22Rv1 (cell line): ENCODE data around the gene NOTCH2.
"Not testable (repeated sequence)": the region's sequence is repeated elsewhere in the genome, so short reads cannot be mapped to it uniquely, and the experiment has no call there.

Experiments used
- H3K27ac ChIP-seq: fragments of 450-650 bp; 2 replicates; pipeline ENCODE4 v1.5.1; 2017
- ZFX ChIP-seq: fragments of 450-650 bp; IDR thresholded peaks from 2 replicates; pipeline ENCODE4 v1.6.1; 2017; ENCODE audit warnings: antibody characterized with exemption, borderline replicate concordance
- TF ChIP-seq, protein P1 (sequence below): fragments of 450-650 bp; IDR thresholded peaks from 2 replicates; pipeline ENCODE4 v1.5.1; 2017; ENCODE audit warnings: mild to moderate bottlenecking

NOTCH2 gene

DNA sequence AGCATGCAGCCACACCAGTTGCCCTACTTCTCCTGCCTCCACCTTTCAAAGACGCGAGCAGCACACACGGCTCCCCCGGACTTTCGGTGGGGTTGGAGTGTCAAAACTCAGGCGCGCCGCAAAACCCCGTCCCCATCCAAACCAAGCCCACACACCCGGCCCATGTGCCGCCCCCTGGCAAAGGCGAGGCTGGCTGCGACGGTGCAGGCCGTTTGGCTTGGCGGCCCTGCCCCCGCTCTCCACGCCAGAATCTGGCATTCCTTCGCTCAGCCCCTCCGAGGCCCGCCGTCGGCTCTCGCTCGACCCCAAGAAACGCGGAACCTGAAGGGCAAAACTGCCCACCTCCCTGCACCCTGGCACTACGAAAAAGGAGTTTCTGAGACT, 787 bp downstream of the NOTCH2 start:
- not testable (repeated sequence) for H3K27ac ChIP-seq

DNA sequence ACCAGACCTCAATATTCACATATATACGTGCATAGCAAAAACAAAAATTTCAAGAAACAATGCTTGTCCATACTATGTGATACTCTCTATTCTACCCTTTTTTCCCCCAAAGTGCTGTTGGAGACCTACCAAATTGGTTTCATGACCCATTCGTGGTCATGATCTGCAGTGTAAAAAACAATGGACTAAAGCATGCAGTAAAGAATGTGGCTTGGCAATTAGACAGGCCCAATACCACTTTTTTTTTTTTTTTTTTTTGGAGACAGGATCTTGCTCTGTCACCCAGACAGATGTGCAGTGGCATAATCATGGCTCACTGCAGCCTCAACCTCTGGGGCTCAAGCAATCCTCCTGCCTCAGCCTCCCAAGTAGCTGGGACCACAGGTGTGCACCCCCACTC, 21.3 kb downstream of the NOTCH2 start:
- H3K27ac ChIP-seq: not testable (repeated sequence)

DNA sequence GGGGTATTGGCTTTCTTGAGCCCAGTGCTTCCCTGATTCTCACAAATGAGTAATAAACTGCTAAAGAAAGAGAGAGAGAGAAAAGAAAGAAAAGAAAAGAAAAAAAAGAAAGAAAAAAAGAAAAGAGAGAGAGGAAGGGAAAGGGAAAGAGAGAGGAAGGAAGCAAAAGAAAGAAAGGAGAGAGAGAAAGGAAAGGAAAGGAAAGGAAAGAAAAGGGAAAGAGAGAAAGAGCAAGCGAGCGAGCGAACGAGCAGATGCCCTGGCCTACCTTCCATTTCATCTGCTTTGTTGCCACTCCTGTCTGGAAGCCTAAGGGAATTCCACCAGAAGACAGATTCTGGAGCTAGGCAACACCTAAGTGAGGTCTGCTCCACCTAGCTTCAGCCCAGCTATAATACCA, 27.7 kb downstream of the NOTCH2 start:
- H3K27ac ChIP-seq: not testable (repeated sequence)

DNA sequence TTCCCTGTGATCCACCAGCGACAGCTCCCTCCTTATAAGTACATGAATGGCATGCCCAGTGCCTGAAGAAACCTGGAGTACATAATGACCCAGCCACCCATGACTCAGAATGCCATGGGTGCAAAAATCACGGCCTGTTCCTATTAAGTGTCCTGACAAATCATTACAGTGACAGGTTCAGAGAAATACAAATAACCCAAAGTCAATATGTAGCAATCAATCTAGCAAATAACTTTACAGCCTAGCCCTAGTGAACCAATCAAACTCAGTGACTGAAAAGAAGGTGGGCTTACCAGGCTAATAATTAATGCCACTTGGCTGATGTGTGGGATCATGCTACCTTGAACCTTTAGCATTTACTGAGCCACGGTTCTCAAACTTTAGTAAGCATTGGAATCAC, 37.2 kb downstream of the NOTCH2 start:
- not testable (repeated sequence) for H3K27ac ChIP-seq

DNA sequence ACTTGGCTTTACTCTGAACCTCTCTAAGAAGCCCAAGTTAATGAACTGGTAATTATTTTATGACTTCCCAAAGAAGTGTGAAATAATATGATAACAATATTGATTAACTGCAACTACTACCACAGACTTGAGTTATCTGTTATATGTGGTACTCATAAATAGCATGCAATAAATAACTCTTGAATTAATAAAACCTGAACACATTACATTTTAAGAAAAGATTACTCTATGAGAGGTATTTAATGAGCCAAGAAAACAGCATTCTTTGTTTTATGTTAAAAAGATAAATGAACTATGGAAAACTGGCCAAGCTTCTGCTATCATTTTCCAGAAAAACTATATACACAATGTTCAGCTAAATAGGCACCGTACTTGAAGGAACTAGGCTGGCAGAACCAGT, 45.7 kb downstream of the NOTCH2 start:
- H3K27ac ChIP-seq: not testable (repeated sequence)

DNA sequence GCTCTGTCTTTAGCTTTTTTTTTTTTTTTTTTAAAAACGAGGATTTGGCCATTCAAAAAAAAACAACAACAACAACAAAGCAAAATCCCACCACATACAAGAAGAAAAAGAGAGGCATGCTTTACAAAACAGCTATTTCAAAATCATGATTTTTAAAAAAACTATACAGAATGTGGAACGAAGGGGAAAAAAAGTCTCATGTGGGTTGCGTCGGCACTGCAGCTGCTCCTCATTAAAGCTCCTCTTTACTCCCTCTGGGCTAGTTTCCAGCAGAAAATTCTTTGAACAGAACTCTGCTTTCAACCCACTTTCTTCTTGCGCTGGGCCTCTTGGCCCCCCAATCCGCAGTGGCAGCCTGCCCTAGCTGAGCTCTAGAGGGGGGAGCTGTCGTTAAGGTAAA, 54.5 kb downstream of the NOTCH2 start:
- not testable (repeated sequence) for H3K27ac ChIP-seq

DNA sequence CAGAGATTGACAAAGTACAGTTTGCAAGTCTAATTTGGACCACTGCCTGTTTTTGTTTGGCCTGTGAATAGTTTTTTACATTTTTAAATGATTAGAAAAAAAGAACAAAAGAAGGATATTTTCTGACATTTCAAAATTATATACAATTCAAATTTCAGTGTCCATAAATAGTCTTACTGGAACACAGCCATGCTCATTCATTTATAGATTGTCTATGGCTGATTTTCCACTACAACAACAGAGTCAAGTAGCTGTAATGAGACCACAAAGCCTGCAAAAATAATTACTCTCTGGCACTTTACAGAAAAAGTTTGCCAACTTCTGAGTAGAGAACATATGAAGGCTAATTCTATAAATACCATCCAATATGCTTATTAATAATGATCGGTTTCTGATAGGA, 61.1 kb downstream of the NOTCH2 start:
- not testable (repeated sequence) for H3K27ac ChIP-seq

DNA sequence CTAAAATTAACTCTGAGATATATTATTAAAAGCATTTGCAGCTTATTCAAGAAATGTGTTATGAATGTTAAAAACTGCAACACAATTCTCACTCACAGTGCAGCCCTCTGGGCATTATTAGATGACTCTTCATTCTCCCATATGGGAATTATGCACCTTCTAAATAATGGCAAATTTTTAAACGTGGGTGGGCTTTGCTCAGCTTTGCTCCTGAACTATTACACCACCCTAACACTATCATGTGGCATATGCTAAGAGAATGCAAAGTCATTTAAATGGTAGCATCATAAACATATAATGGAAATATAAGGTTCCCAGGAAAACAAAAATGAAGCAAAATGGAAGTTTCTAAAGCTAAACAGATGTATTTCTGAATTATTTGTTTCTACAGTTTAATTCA, 61.6 kb downstream of the NOTCH2 start:
- not testable (repeated sequence) for H3K27ac ChIP-seq

DNA sequence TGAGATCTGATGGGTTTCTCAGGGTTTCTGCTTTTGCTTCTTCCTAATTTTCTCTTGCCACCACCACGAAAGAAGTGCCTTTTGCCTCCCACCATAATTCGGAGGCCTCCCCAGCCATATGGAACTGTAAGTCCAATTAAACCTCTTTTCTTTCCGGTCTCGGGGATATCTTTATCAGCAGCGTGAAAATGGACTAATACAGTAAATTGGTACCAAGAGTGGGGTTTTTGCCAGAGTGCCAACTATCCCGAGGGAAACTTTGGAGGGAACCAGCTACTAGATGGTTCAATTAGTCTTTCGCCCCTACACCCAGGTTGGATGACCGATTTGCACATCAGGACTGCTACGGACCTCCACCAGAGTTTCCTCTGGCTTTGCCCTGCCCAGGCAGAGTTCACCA, 68.4 kb downstream of the NOTCH2 start:
- not testable (repeated sequence) for H3K27ac ChIP-seq

DNA sequence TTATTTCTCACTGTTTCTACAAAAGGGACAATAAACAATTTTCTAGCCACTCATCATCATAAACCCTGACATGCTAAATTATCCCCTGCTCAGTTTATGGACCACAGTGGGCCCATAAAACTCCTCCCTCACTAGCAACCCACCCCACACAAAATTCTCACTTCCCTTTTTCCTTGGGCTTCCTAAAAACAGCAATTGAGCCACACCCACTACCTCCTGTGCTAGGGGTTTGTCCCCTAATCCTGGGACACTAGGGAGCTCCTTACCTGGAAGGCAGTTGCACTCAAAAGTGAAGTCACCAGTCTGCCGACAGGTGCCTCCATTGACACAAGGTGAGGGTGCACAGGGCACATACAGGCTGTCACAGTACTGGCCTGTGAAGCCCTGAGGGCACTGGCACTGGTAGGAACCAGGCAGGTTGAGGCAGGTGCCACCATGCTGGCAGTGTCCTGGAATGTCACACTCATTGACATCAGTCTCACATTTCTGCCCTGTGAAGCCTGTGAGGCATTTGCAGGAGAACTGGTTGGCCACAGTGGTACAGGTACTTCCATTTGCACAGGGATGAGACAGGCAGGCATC, 72.6 kb downstream of the NOTCH2 start:
- not testable (repeated sequence) for H3K27ac ChIP-seq

DNA sequence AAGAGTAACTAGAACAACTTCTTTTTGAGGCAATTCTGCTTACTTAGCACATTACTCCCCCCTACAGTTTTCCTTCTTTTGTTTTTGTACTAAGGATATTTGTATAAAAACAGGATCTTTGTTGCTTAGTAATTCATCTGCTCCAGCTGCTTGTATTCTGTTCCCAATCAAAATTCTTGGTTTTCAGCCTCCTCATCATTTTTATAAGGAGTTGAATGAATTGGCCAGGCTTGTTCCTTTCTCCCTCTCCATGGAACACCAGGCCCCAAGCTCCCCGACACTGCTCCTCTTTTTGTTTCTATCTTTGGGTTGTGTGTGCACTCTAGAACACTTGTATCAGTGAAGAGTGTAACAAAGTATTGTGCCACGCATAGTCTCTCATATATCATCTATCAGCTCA, 73.5 kb downstream of the NOTCH2 start:
- H3K27ac ChIP-seq: not testable (repeated sequence)

DNA sequence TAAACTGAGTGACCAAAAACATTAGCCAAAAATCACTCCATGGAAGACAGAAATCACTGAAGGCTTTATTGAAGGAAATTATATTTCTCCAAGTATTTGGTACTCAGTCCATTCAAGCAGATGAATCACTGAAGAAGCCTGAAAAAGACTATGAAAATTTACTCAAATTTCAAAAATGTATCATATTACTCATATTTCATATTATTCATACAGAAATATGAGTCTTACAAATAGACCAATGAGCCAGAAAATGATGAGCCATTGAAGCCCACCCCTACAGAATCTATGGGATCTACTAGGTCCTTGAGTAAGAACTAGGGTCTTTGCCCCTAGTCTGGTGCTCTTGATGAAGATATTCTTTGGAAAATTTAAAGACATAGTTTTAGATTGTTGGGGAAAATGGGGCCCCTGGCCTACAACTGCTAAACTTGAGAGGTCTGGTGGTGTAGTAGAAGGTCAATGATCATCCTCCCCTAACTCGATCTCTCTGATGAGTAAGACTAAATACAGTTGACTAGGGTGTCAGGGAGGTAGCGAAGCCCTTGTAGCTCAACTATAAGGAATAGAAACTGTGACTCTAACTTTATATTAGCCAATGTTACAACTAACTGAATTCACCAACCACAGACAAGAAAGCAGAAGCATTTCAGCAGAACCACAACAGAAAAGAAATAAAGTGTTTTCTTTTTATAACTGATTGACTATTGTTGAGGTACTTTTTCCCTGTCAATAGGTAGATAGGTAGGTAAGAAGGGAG, 81.0 kb downstream of the NOTCH2 start:
- no peak overlapping the region for H3K27ac ChIP-seq
- TF ChIP-seq, protein P1, sequence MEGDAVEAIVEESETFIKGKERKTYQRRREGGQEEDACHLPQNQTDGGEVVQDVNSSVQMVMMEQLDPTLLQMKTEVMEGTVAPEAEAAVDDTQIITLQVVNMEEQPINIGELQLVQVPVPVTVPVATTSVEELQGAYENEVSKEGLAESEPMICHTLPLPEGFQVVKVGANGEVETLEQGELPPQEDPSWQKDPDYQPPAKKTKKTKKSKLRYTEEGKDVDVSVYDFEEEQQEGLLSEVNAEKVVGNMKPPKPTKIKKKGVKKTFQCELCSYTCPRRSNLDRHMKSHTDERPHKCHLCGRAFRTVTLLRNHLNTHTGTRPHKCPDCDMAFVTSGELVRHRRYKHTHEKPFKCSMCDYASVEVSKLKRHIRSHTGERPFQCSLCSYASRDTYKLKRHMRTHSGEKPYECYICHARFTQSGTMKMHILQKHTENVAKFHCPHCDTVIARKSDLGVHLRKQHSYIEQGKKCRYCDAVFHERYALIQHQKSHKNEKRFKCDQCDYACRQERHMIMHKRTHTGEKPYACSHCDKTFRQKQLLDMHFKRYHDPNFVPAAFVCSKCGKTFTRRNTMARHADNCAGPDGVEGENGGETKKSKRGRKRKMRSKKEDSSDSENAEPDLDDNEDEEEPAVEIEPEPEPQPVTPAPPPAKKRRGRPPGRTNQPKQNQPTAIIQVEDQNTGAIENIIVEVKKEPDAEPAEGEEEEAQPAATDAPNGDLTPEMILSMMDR: no peak
- no peak for TF ChIP-seq ZFX

DNA sequence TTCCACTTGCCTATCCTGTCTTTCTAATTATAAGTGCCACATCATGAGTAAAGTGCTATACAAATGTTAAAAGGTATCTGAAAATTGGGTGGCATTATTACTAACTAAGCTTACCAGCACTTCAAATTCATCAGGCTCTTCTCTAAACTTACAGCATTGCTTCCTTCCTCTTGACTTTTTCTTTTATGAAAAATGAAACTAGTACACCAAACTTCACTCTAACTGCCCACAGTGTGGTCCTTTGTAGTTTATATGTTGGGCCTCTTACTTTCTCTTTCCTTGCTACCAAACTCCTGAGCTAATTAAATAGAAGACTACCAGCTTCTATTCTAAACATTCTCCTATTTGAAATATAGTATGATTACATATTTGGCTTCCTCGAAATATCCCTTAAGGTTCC, 81.8 kb downstream of the NOTCH2 start:
- TF ChIP-seq, protein P1: no peak
- TF ChIP-seq ZFX: no peak
- H3K27ac ChIP-seq: no peak overlapping the region

DNA sequence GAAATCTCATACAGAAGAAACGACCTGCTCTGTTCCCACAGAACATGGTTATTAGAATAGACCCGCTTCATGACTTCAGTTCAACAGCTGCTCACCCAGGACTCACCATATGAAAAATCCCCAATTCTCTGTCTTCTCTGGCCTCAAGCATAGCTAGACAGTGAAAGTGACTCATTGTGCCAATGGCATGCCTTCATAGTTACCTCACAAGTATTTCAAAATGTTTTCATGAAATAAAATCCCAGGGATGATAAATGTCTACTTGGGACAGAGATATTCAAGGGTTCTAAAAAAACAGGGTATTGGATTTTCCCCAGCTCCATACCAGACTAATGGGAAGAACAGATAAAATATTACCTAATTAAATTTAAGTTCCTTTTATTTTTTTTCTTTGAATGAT, 82.3 kb downstream of the NOTCH2 start:
- H3K27ac ChIP-seq: no peak overlapping the region
- TF ChIP-seq, protein P1: no peak
- no peak for TF ChIP-seq ZFX
